HG02840 (cell line): ENCODE results near the gene ACACB.

Source experiments
- ATAC-seq: cut with Tn5 transposase; IDR thresholded peaks from one replicate; pipeline ENCODE4 v1.9.1; 2021; ENCODE audit warnings: mild to moderate bottlenecking, moderate library complexity, moderate number of reproducible peaks; ENCODE audit not compliant: unreplicated experiment, low FRiP score

The ACACB gene

GRCh38 chr12:109115758-109116610 is at the start of gene ACACB:
TSS of gene ACACB (plus strand) at chr12:109116587. CDS start at chr12:109139406, 22,819 bp downstream.
- ATAC-seq, result no peak

- ATAC-seq, result no peak
Observed at GRCh38 chr12:109069307-109070271, 46.8 kb upstream of the ACACB start.

GRCh38 chr12:109074866-109075265 is 41.5 kb upstream of the ACACB start:
- no peak for ATAC-seq

- ATAC-seq, result no peak
Observed at GRCh38 chr12:109082751-109083150, 33.6 kb upstream of the ACACB start.

GRCh38 chr12:109084425-109084824 is 32.0 kb upstream of the ACACB start:
- no peak for ATAC-seq

GRCh38 chr12:109085590-109085989 is 30.8 kb upstream of the ACACB start:
- no peak for ATAC-seq

- ATAC-seq, result no peak
Observed at GRCh38 chr12:109087250-109087649, 29.1 kb upstream of the ACACB start.

GRCh38 chr12:109088818-109089217 is 27.6 kb upstream of the ACACB start:
- no peak for ATAC-seq

- ATAC-seq, result no peak
Observed at GRCh38 chr12:109089683-109090082, 26.7 kb upstream of the ACACB start.

GRCh38 chr12:109092497-109093021 is 23.8 kb upstream of the ACACB start:
- ATAC-seq, result no peak

- peak; percentile 49 for ATAC-seq
Observed at GRCh38 chr12:109093022-109093918, 23.1 kb upstream of the ACACB start, which contains the start of gene ALKBH2. TSS of gene ALKBH2 (minus strand) at chr12:109093472. CDS start at chr12:109092786, 686 bp downstream.

- no peak for ATAC-seq
Observed at GRCh38 chr12:109097140-109097434, 19.3 kb upstream of the ACACB start.

- ATAC-seq, result peak; percentile 94
Observed at GRCh38 chr12:109097435-109098182, 18.8 kb upstream of the ACACB start, which contains the start of gene UNG. TSS of gene UNG (plus strand) at chr12:109097597. CDS start at chr12:109097680, 83 bp downstream.

GRCh38 chr12:109098183-109098604 is 18.2 kb upstream of the ACACB start:
- ATAC-seq, result peak; percentile 29

- ATAC-seq, result no peak
Observed at GRCh38 chr12:109098651-109099050, 17.7 kb upstream of the ACACB start.

GRCh38 chr12:109099431-109100020 is 16.9 kb upstream of the ACACB start:
- no peak for ATAC-seq

GRCh38 chr12:109100741-109101140 is 15.6 kb upstream of the ACACB start:
- no peak for ATAC-seq

GRCh38 chr12:109102491-109102890 is 13.9 kb upstream of the ACACB start:
- ATAC-seq, result no peak

GRCh38 chr12:109105176-109105575 is 11.2 kb upstream of the ACACB start:
- no peak for ATAC-seq
